IPS DF 19.7 (cell line): Measurements from ENCODE around the gene KRT79.

Source experiments
- DNase-seq: peaks from one replicate; pipeline ENCODE4 v3.0.0-alpha.2; 2013; ENCODE audit warnings: low read depth, low spot score

Gene KRT79

GRCh38 chr12:52791271-52792184 lies 42.6 kb downstream of the KRT79 start:
- no peak for DNase-seq

- no peak for DNase-seq
These were observed 43.5 kb downstream of the KRT79 start for GRCh38 chr12:52790427-52791270.

GRCh38 chr12:52789637-52790426 lies 44.3 kb downstream of the KRT79 start:
- no peak for DNase-seq

- DNase-seq, result no peak
These were observed 45.1 kb downstream of the KRT79 start for GRCh38 chr12:52788876-52789636.

GRCh38 chr12:52788192-52788875 lies 45.8 kb downstream of the KRT79 start:
- DNase-seq, result no peak

- DNase-seq, result no peak
These were observed 46.6 kb downstream of the KRT79 start for GRCh38 chr12:52787324-52788191.

- no peak for DNase-seq
These were observed 49.2 kb downstream of the KRT79 start for GRCh38 chr12:52784909-52785308.

- no peak for DNase-seq
These were observed 50.4 kb downstream of the KRT79 start for GRCh38 chr12:52783563-52784316.

GRCh38 chr12:52782502-52782901 lies 51.6 kb downstream of the KRT79 start:
- no peak for DNase-seq

- no peak for DNase-seq
These were observed 52.6 kb downstream of the KRT79 start for GRCh38 chr12:52781399-52782082.

- DNase-seq, result no peak
These were observed 54.2 kb downstream of the KRT79 start for GRCh38 chr12:52779914-52780313.

GRCh38 chr12:52778833-52779232 lies 55.3 kb downstream of the KRT79 start:
- DNase-seq, result no peak

- DNase-seq, result no peak
These were observed 56.5 kb downstream of the KRT79 start for GRCh38 chr12:52777566-52777965.

- no peak for DNase-seq
These were observed 57.2 kb downstream of the KRT79 start, which contains the start of gene KRT76 for GRCh38 chr12:52776913-52777395. Gene KRT76 (minus strand): TSS chr12:52777345. CDS start chr12:52777291, 54 bp downstream.

- no peak for DNase-seq
These were observed 57.7 kb downstream of the KRT79 start for GRCh38 chr12:52776435-52776834.

GRCh38 chr12:52774629-52775250 lies 59.4 kb downstream of the KRT79 start:
- no peak for DNase-seq

GRCh38 chr12:52772772-52773171 lies 61.3 kb downstream of the KRT79 start:
- DNase-seq, result no peak
